Activated naive CD4-positive, alpha-beta T cell (primary cell): Measurements from ENCODE around the gene NCKAP5.

Experiments used
- DNase-seq, 4 experiments: peaks; one replicate each; lab custom pipeline; 2025; lab: John Stamatoyannopoulos, UW

Gene NCKAP5

DNA sequence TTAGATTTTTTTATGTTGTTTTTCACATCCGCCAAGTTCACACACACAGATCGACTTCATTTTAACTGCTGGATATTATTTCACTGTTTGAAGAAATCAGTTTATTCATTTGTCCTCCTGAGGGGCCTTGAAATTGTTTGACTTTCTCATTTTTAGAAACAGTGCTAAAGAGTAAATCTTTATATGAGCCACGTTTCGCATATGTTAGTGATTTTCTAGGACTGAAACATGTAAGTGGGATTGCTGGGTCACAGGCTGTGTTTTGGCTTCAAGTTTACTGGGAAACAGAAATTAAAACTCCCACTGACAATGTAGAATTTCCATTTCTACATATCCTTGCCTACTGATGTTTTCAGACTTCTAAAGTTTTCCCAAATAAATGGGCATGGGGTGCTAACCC lies 363.8 kb downstream of the NCKAP5 start:
- DNase-seq, result no peak

DNA sequence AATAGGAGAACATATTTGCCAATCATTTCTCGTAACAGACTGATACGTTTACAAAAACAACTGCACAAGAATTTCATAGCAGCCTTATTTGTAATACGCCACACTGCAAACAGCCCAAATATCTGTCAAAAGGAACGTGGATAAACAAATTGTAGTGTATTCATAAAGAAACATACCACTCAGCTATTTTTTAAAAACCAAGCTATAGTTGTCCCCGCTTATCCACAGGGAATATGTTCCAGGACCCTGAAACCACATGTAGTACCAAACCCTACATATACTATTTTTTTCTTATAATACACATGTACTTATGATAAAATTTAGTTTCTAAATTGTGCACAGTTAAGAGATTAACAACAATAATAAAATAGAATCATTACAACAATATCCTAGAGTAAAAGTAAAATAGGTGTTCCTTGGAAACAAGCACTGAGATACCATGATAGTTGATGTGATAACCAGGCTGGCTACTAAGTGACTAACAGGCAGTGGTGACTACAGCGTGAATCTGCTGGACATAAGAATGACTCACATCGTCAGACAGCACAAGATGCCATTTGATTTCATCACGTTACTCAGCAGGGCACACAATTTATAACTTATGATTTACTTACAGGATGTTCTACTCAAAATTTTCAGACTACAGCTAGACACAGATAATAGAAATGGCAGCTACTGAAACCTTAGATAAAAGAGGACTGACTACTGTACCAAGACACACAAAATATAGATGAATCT lies 367.4 kb downstream of the NCKAP5 start:
- no peak for DNase-seq

DNA sequence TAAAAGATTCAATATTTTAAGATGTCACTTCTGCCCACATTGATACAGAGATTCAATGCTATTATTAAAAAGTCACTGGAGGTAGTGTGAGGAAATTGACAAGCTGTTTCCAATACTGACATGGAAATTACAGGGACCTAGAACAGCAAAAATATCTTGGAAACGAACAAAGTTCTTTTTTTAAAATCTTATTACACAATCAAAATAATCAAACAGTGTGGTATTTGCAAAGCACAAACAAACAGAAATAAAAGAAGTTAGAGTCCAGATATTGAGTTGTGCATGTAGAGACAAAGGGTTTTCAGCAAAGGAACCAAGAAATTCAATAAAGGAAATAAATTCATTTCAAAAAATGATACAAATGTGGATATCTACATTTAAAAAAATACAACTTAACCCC lies 369.6 kb downstream of the NCKAP5 start:
- no peak for DNase-seq

DNA sequence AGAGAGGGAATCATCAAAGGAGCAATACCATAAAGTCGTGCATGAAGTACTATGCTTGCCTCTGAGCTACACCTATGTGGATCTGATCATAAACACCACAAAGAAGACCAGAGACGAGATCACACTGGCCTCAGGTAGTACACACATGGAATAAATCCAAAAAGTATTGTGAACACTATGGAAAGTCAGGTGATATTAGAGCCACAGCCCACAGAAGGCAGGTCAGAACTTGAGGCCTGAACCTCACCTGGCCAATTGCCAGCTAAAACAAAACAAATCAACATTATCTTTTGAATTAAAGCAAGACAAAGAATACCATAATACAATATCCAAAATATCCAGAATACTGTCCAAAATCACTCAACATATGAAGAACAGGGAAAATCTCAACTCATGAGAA lies 371.1 kb downstream of the NCKAP5 start:
- DNase-seq, result no peak

DNA sequence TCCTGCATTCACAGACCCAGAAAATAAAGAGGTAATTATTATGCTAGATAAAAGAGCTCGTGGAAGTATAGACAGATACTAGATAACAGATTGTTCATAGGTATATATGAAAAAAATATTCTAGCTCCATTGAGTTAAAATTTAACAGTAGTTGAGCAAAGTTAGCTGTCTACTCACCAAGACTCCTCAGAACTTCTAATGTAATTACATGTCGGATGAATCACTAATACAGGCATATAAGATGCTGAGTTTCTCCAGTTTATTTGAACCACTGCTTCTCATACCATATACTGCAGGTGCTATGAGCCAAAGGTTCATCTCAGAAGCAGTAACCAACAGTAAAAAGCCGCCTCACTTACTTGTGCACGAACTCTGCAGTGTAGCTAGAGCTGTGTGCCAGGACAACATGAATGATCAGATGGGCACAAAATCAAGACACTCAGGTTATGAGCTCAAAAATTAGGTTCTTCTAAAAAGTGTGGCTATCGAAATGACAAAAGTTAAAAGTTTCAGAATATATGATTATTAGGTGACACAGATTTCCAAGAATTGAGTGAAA lies 373.4 kb downstream of the NCKAP5 start:
- DNase-seq, result no peak

DNA sequence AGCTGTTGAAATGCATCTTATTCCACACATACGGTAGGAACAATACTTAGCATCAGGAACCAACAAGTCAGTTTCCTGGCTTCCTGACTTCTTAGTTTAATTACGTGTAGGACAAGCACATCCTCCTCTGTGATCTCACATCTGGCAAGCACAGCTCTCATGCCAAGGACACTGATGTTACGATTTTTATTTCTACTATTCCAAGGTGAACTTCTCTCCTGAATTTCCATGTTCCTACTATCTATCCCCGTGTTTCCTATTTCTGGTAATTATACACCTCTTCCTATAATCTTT lies 374.0 kb downstream of the NCKAP5 start:
- DNase-seq, result no peak

DNA sequence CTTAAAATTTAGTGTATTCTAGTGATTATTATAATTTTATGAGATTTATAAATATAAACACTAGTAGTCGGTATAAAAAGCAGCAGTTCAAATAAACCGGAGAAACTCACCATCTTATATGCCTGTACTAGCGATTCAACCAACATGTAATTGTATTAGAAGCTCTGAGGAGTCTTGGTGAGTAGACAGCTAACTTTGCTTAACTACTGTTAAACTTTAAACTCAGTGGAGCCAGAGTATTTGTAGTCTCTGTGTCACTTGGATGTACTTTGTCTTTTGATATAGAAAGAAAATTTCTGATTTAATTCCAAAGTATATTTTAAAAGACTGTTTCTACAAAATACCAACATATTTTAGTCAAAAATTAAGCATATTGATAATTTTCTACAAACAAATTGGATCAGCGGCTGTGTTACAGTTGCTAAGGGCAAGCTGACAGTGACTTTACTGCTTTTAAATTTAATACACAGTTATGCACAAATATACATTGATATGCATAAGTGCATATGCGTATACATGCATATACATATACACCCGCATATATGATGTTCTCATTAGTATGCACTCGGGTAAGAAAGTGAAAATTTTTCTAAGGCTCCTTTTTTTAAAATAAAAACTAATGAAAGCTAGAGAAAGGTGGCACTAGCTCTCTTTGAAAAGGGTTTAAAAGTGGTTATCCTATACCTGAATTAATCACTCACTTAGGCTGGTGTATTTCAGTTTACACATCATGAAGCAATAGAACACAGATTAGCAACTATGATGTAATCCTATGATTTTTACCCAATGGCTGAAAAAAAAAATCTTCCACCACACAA lies 374.5 kb downstream of the NCKAP5 start:
- no peak for DNase-seq

DNA sequence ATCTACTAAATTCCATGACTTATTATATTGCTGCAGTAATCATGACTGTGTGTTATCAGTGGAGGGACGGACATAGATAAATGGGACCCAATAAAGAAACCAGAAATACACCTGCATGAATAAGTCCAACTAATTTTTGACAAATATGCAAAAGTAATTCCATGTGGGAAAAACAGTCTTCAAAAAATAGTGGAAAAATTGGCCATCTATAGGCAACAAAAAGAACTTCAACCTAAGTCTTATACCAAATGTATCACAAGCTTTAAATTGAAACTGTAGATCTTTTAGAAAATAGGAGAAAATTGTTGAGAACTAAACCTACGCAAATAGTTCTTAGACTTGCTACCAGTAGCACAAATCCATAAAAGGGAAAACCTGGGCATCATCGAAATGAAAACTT lies 376.2 kb downstream of the NCKAP5 start:
- DNase-seq, result no peak

DNA sequence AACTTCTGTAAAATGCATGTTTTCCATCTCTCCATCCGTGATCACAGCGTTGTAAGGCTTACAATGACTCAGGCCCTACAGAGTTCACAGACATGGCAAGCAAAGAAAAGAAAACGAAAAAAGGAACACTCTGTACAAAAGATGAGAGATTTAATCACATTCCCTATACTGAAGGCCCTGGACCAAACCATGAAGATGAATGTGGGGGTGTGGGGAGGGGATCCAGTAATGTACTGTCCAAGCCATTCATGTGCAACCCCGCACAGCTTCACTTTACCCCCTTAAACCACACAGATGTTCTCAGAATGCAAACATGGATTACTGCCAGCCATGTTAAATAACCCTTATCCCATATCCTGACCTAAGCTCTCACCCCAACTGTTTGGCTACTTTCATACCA lies 391.1 kb downstream of the NCKAP5 start:
- DNase-seq, result no peak

DNA sequence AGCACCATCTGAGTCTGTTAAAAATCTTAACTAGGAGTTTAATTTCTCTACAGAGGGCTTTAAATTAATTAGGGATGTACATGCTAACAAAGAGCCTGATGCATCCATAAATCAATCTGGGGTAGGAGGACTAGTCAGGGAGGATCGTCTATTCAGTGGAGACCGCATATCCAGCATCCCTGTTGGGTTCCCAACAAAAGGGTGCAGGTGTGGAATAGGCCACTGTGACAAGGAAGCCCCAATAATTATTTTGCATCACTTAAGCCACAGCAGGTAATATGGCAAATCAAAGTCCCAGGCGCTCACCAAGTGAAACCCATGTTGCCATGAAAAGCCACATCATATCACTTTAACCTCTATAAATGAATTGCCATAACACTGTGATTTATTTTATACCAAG lies 392.3 kb downstream of the NCKAP5 start:
- DNase-seq, result no peak

DNA sequence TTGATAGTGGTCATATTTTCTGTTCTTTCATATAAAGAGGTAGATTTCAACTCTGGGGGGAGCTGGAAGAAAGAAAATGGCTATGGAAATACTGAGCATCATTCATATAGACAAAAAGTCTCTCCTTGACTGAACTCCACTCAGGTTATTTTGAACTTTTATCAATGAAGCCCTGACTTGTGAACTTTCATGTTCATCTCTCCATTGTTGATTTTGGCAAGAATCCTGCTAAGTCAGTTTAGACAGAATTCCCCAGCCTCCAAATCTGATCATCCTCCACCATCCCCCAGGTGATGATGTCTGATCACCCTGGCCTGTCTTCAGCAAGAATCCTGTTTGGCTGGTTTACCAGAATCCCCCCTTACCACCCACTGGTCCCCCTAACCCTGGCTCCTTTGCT lies 395.0 kb downstream of the NCKAP5 start:
- DNase-seq, result no peak

DNA sequence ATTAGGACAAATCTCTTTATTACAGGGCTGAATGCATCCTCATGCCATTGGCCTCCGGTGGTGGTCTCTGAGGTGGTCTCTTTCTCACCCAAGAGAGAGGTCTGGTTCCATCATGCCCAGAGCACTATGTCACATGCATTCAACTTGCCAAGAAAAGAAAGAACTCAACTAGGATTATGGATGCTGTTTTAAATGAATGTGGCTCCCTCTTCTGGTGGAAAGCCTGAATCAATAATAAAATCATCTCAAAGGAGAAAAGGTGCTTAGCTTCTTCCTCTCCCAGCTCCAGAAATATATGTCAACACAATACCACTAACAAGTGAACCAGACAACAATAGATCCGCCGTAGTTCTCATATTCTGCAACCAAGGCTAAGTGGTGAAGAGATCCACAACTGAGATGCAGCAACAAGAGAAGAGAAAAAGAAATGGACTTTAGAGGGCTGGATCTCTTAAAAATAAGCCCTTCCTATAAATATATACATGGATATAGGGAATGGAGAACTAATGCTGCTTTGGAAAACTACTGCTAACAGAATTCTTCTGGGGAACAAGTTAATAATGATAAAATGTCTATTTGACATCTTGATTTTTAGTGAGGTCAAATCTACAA lies 396.8 kb downstream of the NCKAP5 start:
- no peak for DNase-seq

DNA sequence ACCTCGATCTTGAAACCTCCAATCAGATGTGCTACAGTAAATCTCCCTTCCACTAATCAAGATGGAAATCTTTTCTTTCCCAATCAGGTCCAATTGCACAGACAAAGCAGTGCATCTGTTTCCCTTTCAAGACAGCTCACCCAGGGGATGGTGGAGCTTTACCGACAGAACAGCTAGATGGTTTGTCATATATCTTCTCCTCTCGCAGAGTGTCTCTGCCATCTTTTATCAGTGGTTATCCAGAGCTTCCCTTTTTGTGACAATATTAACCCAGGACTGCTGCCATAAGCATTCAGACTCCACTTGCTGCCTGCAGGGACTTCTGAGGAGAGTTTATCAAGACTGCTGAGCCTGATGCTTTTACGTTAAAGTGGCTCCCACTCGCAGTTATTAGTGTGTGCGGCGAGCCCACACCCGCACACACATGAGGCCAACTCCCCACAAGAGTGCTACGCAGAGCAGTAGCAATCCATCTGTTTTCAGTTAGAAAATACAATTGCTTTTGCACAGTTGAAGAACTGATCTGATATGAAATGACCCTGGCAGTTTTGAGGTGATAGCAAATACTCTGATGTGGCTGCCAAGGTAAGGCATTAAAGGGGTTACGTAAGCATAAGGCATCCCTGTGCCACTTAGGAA lies 398.9 kb downstream of the NCKAP5 start:
- no peak for DNase-seq

DNA sequence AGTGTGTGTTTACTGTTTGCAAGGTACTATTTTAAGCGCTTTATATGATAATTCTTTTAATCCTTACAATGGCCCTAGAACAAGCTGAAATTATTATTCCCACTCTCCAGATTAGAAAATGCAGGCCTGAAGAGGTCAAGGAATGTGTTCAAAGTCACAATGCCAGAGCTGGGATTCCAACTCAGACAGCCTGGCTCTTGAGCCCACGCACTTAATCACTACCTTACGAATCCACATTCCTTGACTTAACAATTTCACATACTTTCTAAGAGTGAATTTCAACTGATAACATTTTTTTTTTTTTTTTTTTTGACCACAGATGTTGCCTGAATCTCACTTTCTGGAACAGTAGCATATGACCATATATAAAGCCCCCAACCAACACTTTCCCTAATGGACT lies 400.3 kb downstream of the NCKAP5 start:
- DNase-seq, result no peak

DNA sequence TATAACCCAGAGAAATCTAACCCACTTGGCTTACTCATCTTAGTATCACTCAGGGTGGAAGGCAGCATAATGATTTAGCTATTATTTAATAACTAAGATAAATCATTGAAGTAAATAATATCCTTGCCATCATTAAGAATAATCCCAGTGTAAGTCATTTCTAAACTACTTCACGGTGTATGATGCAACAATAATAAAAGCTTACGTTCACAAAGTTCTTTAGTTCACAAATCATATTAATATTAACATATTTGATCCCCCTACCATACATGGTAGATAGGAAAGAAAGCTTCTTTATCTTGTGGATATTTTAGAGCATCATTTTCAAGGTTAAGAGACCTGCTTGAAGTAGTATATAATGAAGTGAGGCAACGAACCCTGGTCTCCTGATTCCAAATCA lies 401.0 kb downstream of the NCKAP5 start:
- no peak for DNase-seq

DNA sequence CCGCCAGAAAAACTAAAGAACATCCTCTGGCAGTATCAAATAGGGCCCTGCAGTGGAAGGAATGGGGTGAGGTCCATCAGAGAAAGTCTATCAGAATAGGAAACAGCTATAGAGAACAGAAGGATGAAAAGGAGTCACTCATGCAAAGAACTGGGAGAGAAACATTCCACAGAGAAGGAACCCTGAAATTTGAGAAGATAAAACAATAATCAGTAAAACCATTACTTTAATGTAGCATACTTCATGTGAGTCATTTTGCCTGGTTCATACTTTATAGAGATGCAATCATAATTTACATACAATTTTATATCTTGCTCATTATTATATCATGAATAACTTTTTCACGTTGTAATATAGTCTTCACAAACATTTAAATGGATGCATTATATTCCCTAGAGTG lies 402.2 kb downstream of the NCKAP5 start:
- no peak for DNase-seq

DNA sequence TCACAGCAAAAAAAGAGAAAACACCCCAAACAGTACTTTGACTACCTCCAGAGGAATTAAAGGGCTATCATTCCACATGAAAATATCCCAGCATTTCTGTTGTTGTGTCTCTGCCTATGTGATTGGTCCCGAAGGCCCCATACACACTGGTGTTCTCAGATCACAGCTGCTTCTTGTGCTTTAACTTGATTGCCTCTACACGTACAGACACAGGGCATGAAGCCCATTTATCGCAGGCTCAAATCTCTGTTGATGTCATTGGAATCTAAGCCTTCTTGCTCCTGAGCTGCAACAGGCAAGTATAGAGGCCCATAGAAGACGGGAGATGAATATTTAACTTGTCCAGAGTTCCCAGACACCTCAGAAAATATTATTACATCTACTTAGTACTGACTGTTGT lies 405.2 kb downstream of the NCKAP5 start:
- DNase-seq, result no peak

DNA sequence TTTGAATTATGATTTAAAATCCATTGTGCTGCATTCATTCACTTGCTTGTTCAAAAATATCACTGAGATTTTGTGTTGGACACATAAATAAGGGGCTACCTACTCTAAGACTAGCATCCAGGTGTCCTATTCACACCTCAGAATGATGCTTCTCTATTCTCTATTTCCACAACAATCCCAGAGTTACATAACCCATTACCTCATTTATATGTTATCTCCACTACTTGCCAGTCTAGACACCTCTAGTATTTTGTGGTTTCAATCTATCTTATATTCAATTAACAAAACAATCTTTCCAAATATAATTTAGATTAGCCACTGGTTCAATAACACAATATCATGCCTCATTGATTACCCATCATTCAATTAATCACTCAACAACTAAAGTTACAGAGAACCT lies 409.8 kb downstream of the NCKAP5 start:
- DNase-seq, result no peak

DNA sequence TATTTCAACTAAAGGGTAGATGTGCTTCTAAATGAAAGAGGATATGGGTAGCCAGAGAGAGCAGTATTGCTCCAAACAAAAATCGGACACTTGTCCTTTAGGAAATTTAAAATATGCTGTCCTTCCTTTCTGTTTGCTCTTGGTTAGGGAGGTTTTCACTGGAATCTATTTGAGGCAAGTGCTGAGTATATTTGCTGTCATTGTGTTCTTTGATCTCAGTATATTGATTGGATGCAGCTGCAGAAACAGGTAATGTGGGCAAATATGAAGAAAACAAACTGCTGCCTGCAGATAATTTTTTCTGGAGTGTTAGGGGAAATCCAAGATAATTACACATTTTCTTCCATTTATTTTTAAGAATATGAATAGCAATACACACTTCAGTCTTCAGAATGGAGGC lies 410.2 kb downstream of the NCKAP5 start:
- DNase-seq, result no peak

DNA sequence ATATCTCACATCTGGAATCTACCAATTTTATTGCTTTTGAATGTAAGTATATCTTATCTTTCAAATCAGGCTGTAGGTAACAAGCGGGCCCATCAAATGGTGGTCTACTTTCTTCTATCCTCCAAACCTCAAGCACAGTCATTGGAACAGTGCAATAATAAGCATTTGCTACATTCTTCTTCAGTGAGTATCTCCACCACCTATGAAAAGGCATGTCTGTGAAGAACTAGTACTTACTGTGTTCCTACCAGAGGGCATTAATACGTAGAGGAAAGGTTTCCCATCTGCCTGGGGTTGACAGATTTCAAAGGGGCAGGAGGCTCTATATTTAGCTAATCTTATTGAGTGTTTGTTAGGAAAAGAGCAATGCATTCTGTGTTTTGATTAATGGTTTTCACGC lies 411.1 kb downstream of the NCKAP5 start:
- no peak for DNase-seq

DNA sequence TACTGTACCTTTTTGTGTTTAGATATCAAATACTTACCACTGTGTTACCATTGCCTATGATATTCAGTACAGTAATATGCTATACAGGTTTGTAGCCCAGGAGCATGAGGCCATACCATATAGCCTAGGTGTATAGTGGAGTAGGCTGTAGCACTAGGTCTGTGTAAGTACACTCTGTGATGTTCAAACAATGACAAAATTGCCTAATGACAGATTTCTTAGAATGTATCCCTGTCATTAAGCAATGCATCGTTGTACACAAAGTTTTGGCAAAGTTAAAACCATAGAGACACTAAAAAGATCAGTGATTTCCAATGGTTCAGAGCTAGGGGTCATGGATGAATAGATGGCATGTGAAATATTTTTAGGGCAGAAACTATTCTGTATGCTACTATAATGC lies 415.5 kb downstream of the NCKAP5 start:
- DNase-seq, result no peak

DNA sequence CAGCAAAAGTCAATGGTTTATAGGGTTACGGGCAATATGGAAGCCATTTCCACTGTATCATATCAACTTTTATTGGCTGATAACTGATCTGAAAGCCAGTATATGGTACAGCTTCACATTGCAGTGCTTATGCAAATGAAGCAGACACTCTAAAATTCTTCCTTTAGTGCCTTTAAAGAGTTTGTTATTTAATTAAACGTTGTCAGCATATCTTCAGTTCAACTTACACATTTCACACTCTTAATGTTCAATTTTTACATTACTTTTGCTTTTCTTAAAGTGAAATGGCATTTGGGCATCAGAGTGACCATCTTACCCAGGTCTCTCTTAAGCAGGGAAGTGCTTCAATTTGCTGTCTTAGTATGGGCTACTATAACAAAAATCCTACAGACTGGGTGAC lies 420.1 kb downstream of the NCKAP5 start:
- DNase-seq, result no peak

DNA sequence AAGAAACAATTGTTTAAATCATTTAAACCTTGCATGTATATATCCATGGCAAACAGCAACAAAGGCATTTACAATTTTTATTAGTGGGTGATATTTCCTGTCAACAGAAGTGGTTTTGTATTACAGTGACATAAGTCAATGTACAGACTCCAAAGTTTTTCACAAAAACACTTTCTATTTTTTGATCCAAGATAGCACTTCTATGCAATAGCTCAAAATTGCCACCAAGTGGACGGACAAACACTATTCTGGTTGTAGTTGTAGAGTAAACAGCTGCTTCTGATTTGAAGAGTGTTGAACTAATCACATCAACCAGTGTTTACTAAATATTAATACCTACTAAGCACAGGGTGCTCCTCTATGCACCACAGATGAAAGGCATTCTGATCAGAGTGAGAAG lies 421.4 kb downstream of the NCKAP5 start:
- DNase-seq, result no peak
